HuH-7 (cell line): ENCODE data around the gene REX1BD.

Source experiments
- DNase-seq: peaks from one replicate; pipeline ENCODE4 v3.0.0; 2011; ENCODE audit warnings: low spot score

Gene REX1BD

DNA sequence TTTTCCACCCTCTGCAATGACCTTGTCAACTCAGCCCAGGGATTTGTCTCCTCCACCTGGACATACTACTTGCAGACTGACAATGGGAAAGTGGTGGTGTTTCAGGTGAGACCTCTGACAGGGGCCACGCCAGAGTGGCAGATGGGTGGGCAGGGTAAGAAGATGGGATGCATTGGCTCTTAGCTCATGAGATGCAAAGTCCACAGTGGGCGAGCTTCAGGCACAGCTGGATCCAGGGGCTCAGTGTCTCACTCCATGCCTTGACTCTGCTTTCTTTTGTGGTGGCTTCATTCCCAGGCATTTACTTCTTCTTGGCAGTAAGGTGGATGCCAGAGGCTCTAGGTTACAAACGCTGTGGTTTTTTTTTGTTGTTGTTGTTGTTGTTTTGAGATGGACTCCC is 27.4 kb downstream of the REX1BD start:
- no peak for DNase-seq

DNA sequence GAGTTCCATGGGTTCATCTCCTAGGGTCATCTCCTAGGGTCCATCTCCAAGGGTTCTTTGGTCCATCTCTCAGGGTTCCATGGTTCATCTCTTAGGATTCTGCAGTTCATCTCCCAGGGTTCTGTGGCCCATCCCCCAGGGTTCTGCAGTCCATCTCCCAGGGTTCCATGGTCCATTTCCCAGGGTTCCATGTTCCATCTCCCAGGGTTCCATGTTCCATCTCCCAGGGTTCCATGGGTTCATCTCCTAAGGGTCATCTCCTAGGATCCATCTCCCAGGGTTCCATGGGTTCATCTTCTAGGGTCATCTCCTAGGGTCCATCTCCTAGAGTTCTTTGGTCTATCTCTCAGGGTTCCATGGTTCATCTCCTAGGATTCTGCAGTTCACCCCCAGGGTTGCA is 29.0 kb downstream of the REX1BD start:
- no peak for DNase-seq

- no peak for DNase-seq
These were observed 29.6 kb downstream of the REX1BD start for GRCh38 chr19:18618236-18618635.

DNA sequence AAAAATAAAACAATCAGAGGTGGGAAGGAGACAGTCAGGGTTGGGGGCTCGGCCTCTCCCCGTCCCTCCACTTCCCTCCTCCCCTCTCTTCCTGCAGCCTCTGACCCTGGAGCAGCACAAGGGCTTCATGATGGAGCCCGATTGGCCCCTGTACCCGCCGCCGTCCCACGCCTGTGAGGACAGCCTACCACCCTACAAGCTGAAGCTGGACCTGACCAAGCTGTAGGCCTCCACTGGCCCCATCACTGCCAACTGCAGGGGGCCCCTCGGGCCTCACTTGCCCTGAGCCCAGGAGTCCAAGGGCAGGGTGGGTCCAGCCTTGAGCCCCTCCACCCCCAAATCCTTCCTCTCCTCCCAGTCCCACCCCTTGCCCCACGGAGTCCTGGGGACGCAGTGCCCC is 31.7 kb downstream of the REX1BD start:
- DNase-seq = no peak

- DNase-seq = no peak
These were observed 32.3 kb downstream of the REX1BD start for GRCh38 chr19:18620902-18621301.

DNA sequence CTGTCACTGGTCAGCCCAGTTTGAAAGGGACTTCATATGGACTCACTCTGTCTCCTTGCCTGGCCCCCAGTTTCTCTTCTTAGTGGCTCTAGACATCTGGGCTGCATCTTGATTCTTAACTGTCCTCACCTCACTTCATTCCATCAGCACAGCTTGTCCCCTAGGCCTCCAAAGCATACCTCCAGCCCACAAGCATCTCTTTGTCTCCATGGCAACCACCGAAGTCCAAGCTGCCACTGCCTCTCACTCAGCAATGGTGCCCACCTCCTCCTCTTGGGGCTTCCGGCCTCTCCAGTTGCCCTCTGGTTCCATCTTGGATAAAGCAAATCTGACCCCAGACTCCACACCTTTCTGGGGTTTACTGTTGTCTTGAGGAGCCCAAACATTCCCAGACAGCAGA is 38.3 kb downstream of the REX1BD start:
- DNase-seq = no peak

DNA sequence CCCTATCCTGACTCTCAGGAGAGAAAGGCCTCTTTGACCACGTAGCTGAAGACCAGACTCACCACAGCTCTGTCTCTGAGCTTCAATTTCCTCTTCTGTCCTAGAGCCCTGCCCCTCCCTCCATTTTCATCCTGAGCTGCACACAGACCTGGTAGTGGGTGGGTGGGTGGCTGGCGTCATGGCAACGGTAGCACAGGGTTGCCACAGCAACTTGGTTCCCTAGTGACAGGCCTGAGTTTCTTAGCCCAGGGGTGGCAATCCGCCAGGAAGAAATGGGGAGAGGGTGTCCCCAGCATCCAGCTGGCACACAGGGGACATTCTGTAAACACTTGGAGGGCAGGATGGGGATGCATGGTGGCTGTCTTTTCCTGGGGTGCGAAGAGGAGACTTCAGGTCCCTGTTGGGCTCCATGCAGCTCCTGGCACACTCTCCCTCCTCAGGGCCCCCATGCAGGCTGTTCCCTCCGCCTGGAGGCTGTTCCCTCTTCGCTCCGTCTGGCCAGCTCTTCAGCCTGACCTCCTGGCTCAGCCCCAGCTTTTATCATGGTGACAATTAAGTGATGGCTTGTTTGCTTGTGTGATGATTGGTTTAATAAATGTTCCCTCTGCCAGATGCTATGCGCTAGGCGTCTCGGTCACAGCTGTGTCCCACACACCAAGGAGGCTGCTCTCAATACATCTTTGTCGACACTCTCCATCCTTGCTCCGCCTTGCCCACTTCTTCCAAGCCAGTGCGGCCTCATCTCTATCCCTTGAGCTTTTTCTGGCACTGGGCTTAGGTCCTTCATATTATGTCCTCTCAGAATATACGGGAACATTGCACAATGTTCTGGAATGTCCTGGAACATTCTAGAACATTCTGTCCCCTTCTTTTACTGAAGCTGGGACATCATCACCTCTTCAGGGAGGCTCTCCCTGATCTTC is 40.8 kb downstream of the REX1BD start:
- DNase-seq = no peak

GRCh38 chr19:18633321-18633720 is 44.7 kb downstream of the REX1BD start:
- no peak for DNase-seq

DNA sequence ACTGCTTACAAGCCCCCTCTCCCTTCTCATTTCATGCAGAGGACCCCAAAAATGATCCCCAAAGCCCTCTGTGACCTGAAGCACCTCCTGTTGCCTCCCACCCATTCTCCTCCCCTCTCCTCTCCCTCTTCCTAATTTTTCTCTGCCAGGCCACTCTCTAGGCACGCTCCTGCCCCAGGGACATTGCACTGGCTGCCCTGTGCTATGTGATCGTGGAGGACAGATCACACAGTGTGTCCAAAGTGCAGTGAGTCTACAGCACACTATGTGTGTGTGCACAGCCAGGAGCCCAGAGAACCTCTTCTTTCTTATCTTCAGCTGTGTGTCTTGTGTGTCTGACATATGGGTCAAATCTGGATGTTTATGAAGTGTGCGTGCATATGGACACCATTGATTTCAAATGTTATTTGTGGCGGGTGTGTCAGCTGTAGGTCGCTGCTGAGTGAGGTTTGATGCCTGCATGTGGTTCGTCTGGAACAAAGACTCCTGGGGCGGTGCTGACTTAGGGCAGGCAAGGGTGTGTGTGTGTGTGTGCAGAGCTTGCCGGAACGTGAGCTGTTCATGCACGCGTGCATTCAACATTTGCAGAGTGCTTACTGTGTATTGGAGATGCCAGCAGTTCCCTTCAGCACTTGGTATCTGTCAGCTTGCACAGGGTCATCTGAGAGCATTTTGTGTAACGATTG is 46.2 kb downstream of the REX1BD start:
- DNase-seq = no peak

- DNase-seq = no peak
These were observed 47.2 kb downstream of the REX1BD start for GRCh38 chr19:18635831-18636182.

GRCh38 chr19:18636183-18636968 is 47.8 kb downstream of the REX1BD start:
- DNase-seq = peak; percentile 79

DNA sequence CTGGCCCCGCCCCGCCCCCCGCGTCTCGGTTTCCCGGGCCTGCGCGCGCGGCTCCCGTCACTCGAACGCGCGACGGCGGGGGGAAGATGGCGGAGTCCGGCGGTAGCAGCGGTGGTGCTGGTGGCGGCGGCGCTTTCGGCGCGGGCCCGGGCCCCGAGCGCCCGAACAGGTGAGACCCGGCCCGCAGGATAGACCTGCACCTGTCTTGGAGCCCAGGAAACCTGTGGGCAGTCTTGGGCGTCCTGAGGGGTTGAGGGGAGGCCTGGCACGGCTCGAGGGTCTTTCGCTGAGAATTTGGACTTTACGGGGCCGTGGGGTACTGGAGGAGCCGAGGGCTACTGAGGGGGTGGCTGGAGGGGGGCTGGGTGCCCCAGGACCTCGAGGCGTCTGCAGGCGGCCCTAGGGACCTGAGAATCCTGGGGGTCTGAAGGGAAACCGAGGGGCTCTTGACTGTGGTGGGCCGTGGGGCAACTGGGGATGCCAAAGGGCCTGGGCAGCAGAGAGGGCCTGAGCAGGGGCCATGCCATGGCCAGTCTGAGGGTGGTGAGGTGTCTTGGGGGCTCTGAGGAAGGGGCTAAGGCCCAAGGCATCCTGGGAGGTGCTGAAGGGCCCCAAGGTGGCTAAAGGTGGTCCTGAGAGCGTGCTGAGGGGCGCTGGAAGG is 48.5 kb downstream of the REX1BD start, which contains the start of gene KLHL26:
Gene KLHL26, plus strand, starts transcription at position 60 of the 661 bp plus-strand sequence. Its CDS starts 27 bp downstream, at position 87.
- no peak for DNase-seq

DNA sequence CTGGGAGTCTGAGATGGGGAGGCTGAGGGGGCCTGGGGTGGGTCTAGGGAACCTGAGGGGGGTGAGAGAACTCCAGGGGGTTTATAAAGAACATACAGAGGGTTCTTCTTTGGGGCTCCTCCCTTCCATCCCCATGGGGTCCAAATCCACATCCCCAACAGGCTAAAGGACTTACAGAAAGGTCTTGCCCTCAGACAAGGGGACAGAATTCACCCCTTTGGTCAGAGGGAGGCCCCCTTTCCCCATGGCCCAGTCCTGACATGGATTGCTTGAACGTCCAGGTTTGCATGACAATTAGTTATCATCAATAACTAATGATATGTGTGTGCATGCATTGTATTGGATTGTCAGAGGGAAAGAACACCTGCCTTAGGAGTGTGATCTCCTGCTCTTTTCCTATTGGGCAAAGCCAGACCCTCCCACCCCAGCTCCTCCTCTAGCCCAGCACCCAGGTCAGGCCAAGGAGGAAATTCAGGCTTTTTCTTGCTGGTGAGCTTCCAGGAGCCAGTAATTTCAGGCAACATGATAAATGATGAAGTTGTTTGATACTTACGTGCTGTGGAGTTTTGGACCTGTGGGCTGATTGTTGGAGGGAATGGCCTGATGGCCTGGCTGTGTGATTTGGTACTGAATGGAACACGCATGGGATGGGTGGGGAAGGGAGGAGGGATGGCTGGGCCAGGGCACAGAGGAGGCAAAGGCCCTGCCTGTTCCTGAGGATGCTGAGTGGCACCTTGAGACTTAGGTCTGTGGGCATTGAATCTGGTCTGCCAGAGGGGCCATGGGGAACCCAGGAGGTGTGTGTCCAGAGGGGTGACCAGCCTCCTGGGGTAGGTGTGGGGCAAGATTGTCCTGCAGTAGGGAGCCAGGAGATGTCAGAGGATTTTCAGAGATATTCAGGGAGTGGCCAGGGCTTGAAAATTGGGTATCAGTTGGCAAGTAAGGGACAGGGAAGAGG is 49.4 kb downstream of the REX1BD start:
- no peak for DNase-seq

GRCh38 chr19:18639706-18640243 is 51.2 kb downstream of the REX1BD start:
- no peak for DNase-seq
